Right atrium auricular region (tissue), 2 donors: ENCODE data around the gene C1orf198. TPM values are rescaled to one million over a fixed set of nuclear protein-coding genes. Genes with fewer than 3 reads are reported as not detected.

Experiments used
- DNase-seq: peaks from one replicate; pipeline ENCODE4 v3.0.0-alpha.2; 2019; ENCODE audit warnings: low spot score
- H3K27ac ChIP-seq, 2 donors: fragments of 200-600 bp; sonication (generic); 1 replicate in 1 of 2; 2 replicates in 1 of 2; pipeline ENCODE4 v1.5.1; 2016 to 2019
- H3K27me3 ChIP-seq, 2 donors: fragments of 200-600 bp; sonication (generic); one replicate each; pipeline versions ENCODE4 v1.5.1 to v1.6.0; 2017 to 2019
- H3K36me3 ChIP-seq: fragments of 200-600 bp; sonication (generic); one replicate; pipeline ENCODE4 v1.5.1; 2016
- H3K4me1 ChIP-seq, 2 donors: fragments of 200-600 bp; sonication (generic); one replicate each; pipeline versions ENCODE4 v1.5.1 to v1.6.0; 2017 to 2019
- H3K4me3 ChIP-seq, 2 donors: fragments of 200-600 bp; sonication (generic); 1 replicate in 1 of 2; 2 replicates in 1 of 2; pipeline ENCODE4 v1.5.1; 2017 to 2019; ENCODE audit warnings: mild to moderate bottlenecking in 1 of 2, moderate library complexity in 1 of 2
- H3K9me3 ChIP-seq, 2 donors: fragments of 200-600 bp; sonication (generic); one replicate each; pipeline ENCODE4 v1.5.1; 2019
- CTCF ChIP-seq, 2 donors: fragments of 200-600 bp; sonication (generic); IDR thresholded peaks; one replicate each; pipeline ENCODE4 v1.5.1; 2019; ENCODE audit warnings: antibody characterized with exemption in 2 of 2
- total RNA-seq, 2 donors: library from RNA; depleted of rRNA; stranded (reverse); fragments of >200 nt; gene quantifications; one replicate each; pipeline ENCODE4 v1.1.0, GENCODE V29; 2016

The C1orf198 gene
- total RNA-seq, 2 donors from 2014 or later: 86.1 to 115 TPM

GRCh38 chr1:230868736-230869385, 540 bp upstream of the C1orf198 start:
- Histone ChIP-seq H3K4me1 (peaks cover 0 to 47% of the 10 kb centered on the region in 2 donors), H3K27ac (peak overlapping the region; percentile 93 to 95), H3K9me3 (no peaks in the 10 kb centered on the region), H3K4me3 (peak overlapping the region; percentile 93 to 96), H3K36me3 (no peaks in the 10 kb centered on the region), H3K27me3 (no peaks in the 10 kb centered on the region)
- TF ChIP-seq CTCF (IDR thresholded peaks at IDR 0.05): no peak
- DNase-seq: no peak

GRCh38 chr1:230867101-230867902, 1.0 kb downstream of the C1orf198 start:
- no peaks in the 10 kb centered on the region for H3K27me3 ChIP-seq
- H3K36me3 ChIP-seq: no peaks in the 10 kb centered on the region
- TF ChIP-seq CTCF (IDR thresholded peaks at IDR 0.05): no peak
- H3K4me1 ChIP-seq: peaks cover 0 to 63% of the 10 kb centered on the region in 2 donors
- H3K4me3 ChIP-seq: peak overlapping the region; percentile 93 to 96
- no peaks in the 10 kb centered on the region for H3K9me3 ChIP-seq
- no peak for DNase-seq
- H3K27ac ChIP-seq: peak overlapping the region; percentile 93 to 95

GRCh38 chr1:230866171-230867070, 1.9 kb downstream of the C1orf198 start:
- Histone ChIP-seq H3K9me3 (no peaks in the 10 kb centered on the region), H3K4me3 (peak overlapping the region; percentile 93 to 96), H3K27ac (peak overlapping the region; percentile 93 to 95), H3K27me3 (no peaks in the 10 kb centered on the region), H3K4me1 (peaks cover 0 to 72% of the 10 kb centered on the region in 2 donors), H3K36me3 (no peaks in the 10 kb centered on the region)
- no peak for TF ChIP-seq CTCF (IDR thresholded peaks at IDR 0.05)
- no peak for DNase-seq

- Histone ChIP-seq H3K9me3 (no peaks in the 10 kb centered on the region), H3K36me3 (no peaks in the 10 kb centered on the region), H3K4me3 (peak overlapping the region; percentile 1 to 96), H3K27ac (peak overlapping the region; percentile 93 to 95), H3K27me3 (no peaks in the 10 kb centered on the region), H3K4me1 (peaks cover 0 to 83% of the 10 kb centered on the region in 2 donors)
- TF ChIP-seq CTCF (IDR thresholded peaks at IDR 0.05): no peak
- DNase-seq: no peak
These were observed 3.1 kb downstream of the C1orf198 start for GRCh38 chr1:230865062-230865817.

GRCh38 chr1:230864441-230864840, 3.9 kb downstream of the C1orf198 start:
- Histone ChIP-seq H3K4me1 (peaks cover 0 to 90% of the 10 kb centered on the region in 2 donors), H3K27ac (peak overlapping the region; percentile 93 to 95), H3K4me3 (no peak overlapping the region), H3K27me3 (no peaks in the 10 kb centered on the region), H3K9me3 (no peaks in the 10 kb centered on the region), H3K36me3 (no peaks in the 10 kb centered on the region)
- no peak for TF ChIP-seq CTCF (IDR thresholded peaks at IDR 0.05)
- no peak for DNase-seq
